MM.1S (cell line): ENCODE data around the gene NAMPT.

Experiments used
- DNase-seq: peaks from one replicate; pipeline ENCODE4 v3.0.0-alpha.2; 2015
- H2AFZ ChIP-seq: fragments of 300-600 bp; sonication (generic); 2 replicates; pipeline ENCODE4 v1.6.0; 2016; ENCODE audit warnings: antibody characterized with exemption, low read length
- H3F3A ChIP-seq: fragments of 300-600 bp; sonication (generic); 2 replicates; pipeline ENCODE4 v1.6.1; 2016; ENCODE audit warnings: mild to moderate bottlenecking, antibody characterized with exemption, low read length, moderate library complexity, mixed read lengths; ENCODE audit not compliant: insufficient read depth
- H3K27ac ChIP-seq: fragments of 300-600 bp; sonication (generic); 2 replicates; pipeline ENCODE4 v1.5.1; 2016; ENCODE audit warnings: mild to moderate bottlenecking, low read length
- H3K27me3 ChIP-seq: fragments of 300-600 bp; sonication (generic); replicated peaks from 2 replicates; pipeline ENCODE4 v1.6.0; 2016; ENCODE audit warnings: low read length; ENCODE audit not compliant: insufficient read depth
- H3K36me3 ChIP-seq: fragments of 300-600 bp; sonication (generic); replicated peaks from 2 replicates; pipeline ENCODE4 v1.6.1; 2016; ENCODE audit warnings: mild to moderate bottlenecking, low read length, mixed read lengths; ENCODE audit not compliant: insufficient read depth
- H3K4me1 ChIP-seq: fragments of 300-600 bp; sonication (generic); 2 replicates; pipeline ENCODE4 v1.6.1; 2016; ENCODE audit warnings: low read length, mixed read lengths
- H3K4me2 ChIP-seq: fragments of 300-600 bp; sonication (generic); 2 replicates; pipeline ENCODE4 v1.6.0; 2016; ENCODE audit warnings: low read depth, low read length
- H3K4me3 ChIP-seq: fragments of 300-600 bp; sonication (generic); 2 replicates; pipeline ENCODE4 v1.5.1; 2016; ENCODE audit warnings: low read length, mixed read lengths
- H3K79me2 ChIP-seq: fragments of 300-600 bp; sonication (generic); 2 replicates; pipeline ENCODE4 v1.6.1; 2016; ENCODE audit warnings: mixed run types, low read length, mixed read lengths
- H3K9ac ChIP-seq: fragments of 300-600 bp; sonication (generic); 2 replicates; pipeline ENCODE4 v1.6.1; 2016; ENCODE audit warnings: low read length, mixed read lengths
- H3K9me2 ChIP-seq: fragments of 300-600 bp; sonication (generic); replicated peaks from 2 replicates; pipeline ENCODE4 v1.6.1; 2016; ENCODE audit warnings: mild to moderate bottlenecking, low read length, mixed read lengths; ENCODE audit not compliant: insufficient read depth
- H3K9me3 ChIP-seq: fragments of 300-600 bp; sonication (generic); replicated peaks from 2 replicates; pipeline ENCODE4 v1.6.1; 2016; ENCODE audit warnings: mild to moderate bottlenecking, low read length, mixed read lengths; ENCODE audit not compliant: insufficient read depth
- H4K20me1 ChIP-seq: fragments of 300-600 bp; sonication (generic); 2 replicates; pipeline ENCODE4 v1.6.1; 2016; ENCODE audit warnings: mild to moderate bottlenecking, low read length, moderate library complexity, mixed read lengths; ENCODE audit not compliant: insufficient read depth
- CTCF ChIP-seq: fragments of 300-600 bp; sonication (generic); IDR thresholded peaks from 2 replicates; pipeline ENCODE4 v1.5.1; 2016; ENCODE audit warnings: antibody characterized with exemption, low read length, mixed read lengths
- EZH2 ChIP-seq: fragments of 300-600 bp; sonication (generic); optimal IDR thresholded peaks from 2 replicates; pipeline ENCODE3; 2017; ENCODE audit warnings: low read depth, mild to moderate bottlenecking, antibody characterized with exemption, low read length, mixed read lengths
- EZH2phosphoT487 ChIP-seq: fragments of 300-600 bp; sonication (generic); IDR thresholded peaks from 2 replicates; pipeline ENCODE4 v1.6.1; 2018; ENCODE audit warnings: antibody characterized with exemption, low read length

The NAMPT gene

GRCh38 chr7:106257752-106258151 lies 27.0 kb downstream of the NAMPT start:
- H4K20me1 ChIP-seq: peaks cover 16% of the 10 kb centered on the region; the same call in 1 of the 2 replicates
- no peaks in the 10 kb centered on the region for H3K27me3 ChIP-seq
- no peak overlapping the region for H3K27ac ChIP-seq
- H3K4me2 ChIP-seq: no peak overlapping the region
- no peak overlapping the region for H2AFZ ChIP-seq
- H3F3A ChIP-seq: peaks cover 14% of the 10 kb centered on the region
- H3K4me1 ChIP-seq: peaks cover 15% of the 10 kb centered on the region
- TF ChIP-seq EZH2phosphoT487 (no peak), EZH2 (no peak)
- H3K9me2 ChIP-seq: no peaks in the 10 kb centered on the region
- H3K36me3 ChIP-seq: peaks cover 41% of the 10 kb centered on the region; the same call in 1 of the 2 replicates
- H3K9me3 ChIP-seq: no peaks in the 10 kb centered on the region
- H3K79me2 ChIP-seq: peaks cover 6% of the 10 kb centered on the region; the same call in 1 of the 2 replicates
- no peak overlapping the region for H3K9ac ChIP-seq
- no peak overlapping the region for H3K4me3 ChIP-seq
- no peak for DNase-seq

DNA sequence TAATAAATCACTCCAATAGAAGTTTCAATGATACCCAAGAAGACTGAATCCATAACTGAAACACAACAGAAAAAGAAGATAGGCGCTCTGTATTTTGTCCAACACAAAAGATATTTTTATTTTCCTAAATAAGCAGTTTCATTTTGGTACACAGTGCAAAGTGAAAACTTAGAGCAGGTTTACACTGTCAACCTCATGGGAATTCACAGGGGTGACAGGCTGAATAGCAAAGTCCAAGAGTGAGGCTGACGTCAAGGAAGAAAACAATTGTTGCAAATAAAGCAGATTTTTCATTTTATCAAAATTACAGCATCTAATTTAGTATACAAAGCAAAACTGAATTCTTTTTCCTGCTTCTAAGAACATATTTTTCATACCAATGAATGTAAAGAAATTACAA lies 28.6 kb downstream of the NAMPT start:
- DNase-seq: no peak
- H3K4me1 ChIP-seq: peaks cover 16% of the 10 kb centered on the region
- H3K27me3 ChIP-seq: no peaks in the 10 kb centered on the region
- H3K9ac ChIP-seq: no peak overlapping the region
- no peak overlapping the region for H2AFZ ChIP-seq
- no peak for TF ChIP-seq EZH2
- no peak for TF ChIP-seq EZH2phosphoT487
- TF ChIP-seq CTCF: no peak
- no peak overlapping the region for H3K4me3 ChIP-seq
- H3K9me3 ChIP-seq: no peaks in the 10 kb centered on the region
- no peaks in the 10 kb centered on the region for H3K9me2 ChIP-seq
- no peak overlapping the region for H3K4me2 ChIP-seq
- H3K79me2 ChIP-seq: peaks cover 6% of the 10 kb centered on the region; the same call in 1 of the 2 replicates
- H3K27ac ChIP-seq: no peak overlapping the region
- peaks cover 52% of the 10 kb centered on the region; the same call in 1 of the 2 replicates for H3K36me3 ChIP-seq
- H4K20me1 ChIP-seq: peaks cover 11% of the 10 kb centered on the region; the same call in 1 of the 2 replicates
- peaks cover 13% of the 10 kb centered on the region for H3F3A ChIP-seq

GRCh38 chr7:106255246-106255645 lies 29.5 kb downstream of the NAMPT start:
- Histone ChIP-seq H3K27ac (no peak overlapping the region), H3F3A (peaks cover 5% of the 10 kb centered on the region; the same call in 1 of the 2 replicates), H3K79me2 (peaks cover 6% of the 10 kb centered on the region; the same call in 1 of the 2 replicates), H3K9me3 (no peaks in the 10 kb centered on the region), H3K9ac (no peak overlapping the region), H4K20me1 (0 out of 2 replicates have a peak, but pooled peaks cover 3% of the 10 kb centered on the region), H3K9me2 (no peaks in the 10 kb centered on the region), H3K4me1 (peaks cover 8% of the 10 kb centered on the region), H2AFZ (no peak overlapping the region), H3K4me2 (no peak overlapping the region), H3K36me3 (peaks cover 52% of the 10 kb centered on the region; the same call in 1 of the 2 replicates), H3K27me3 (no peaks in the 10 kb centered on the region), H3K4me3 (no peak overlapping the region)
- no peak for TF ChIP-seq CTCF
- TF ChIP-seq EZH2phosphoT487: no peak
- no peak for TF ChIP-seq EZH2
- DNase-seq: no peak

- Histone ChIP-seq H3K27me3 (no peaks in the 10 kb centered on the region), H3F3A (no peaks in the 10 kb centered on the region), H3K36me3 (peaks cover 55% of the 10 kb centered on the region), H3K79me2 (peaks cover 3% of the 10 kb centered on the region; the same call in 1 of the 2 replicates), H3K9me3 (no peaks in the 10 kb centered on the region), H3K9ac (no peak overlapping the region), H3K9me2 (no peaks in the 10 kb centered on the region), H3K27ac (no peak overlapping the region), H3K4me1 (0 out of 2 replicates have a peak, but pooled peaks cover 3% of the 10 kb centered on the region), H3K4me2 (no peak overlapping the region), H3K4me3 (no peak overlapping the region), H4K20me1 (no peaks in the 10 kb centered on the region), H2AFZ (no peak overlapping the region)
- TF ChIP-seq EZH2: no peak
- TF ChIP-seq CTCF: no peak
- no peak for TF ChIP-seq EZH2phosphoT487
- no peak for DNase-seq
Measured at GRCh38 chr7:106254525-106255116, 30.2 kb downstream of the NAMPT start.
